Astrocyte (in vitro differentiated cells and primary cell): ENCODE data around the gene GRM4. TPM values are rescaled to one million over a fixed set of nuclear protein-coding genes. Genes with fewer than 3 reads are reported as not detected.

Source experiments
- DNase-seq: peaks from one replicate; pipeline ENCODE4 v3.0.0-alpha.2; 2010; ENCODE audit warnings: low read depth
- FAIRE-seq: peaks from 2 replicates; lab custom pipeline; 2011; peaks lifted over from hg19 to GRCh38; lab: Jason Lieb, UNC
- H2AFZ ChIP-seq: 2 replicates; pipeline ENCODE4 v1.6.0; 2012; ENCODE audit warnings: low read depth, low read length, inconsistent platforms
- H3K27ac ChIP-seq: 2 replicates; pipeline ENCODE4 v1.5.1; 2011; ENCODE audit warnings: low read depth, low read length, inconsistent platforms
- H3K27me3 ChIP-seq: 2 replicates; pipeline ENCODE4 v1.6.0; 2011; ENCODE audit warnings: low read length, inconsistent platforms; ENCODE audit not compliant: insufficient read depth
- H3K36me3 ChIP-seq: 2 replicates; pipeline ENCODE4 v1.5.1; 2011; ENCODE audit warnings: low read length, inconsistent platforms; ENCODE audit not compliant: insufficient read depth
- H3K4me1 ChIP-seq: 2 replicates; pipeline ENCODE4 v1.5.1; 2011; ENCODE audit warnings: low read length, inconsistent platforms; ENCODE audit not compliant: insufficient read depth
- H3K4me2 ChIP-seq: 2 replicates; pipeline ENCODE4 v1.6.0; 2012; ENCODE audit warnings: low read length, inconsistent platforms
- H3K4me3 ChIP-seq: 2 replicates; pipeline ENCODE4 v1.5.1; 2011; ENCODE audit warnings: low read depth, mild to moderate bottlenecking, low read length, inconsistent platforms; ENCODE audit not compliant: insufficient read depth
- H3K79me2 ChIP-seq: 2 replicates; pipeline ENCODE4 v1.6.0; 2012; ENCODE audit warnings: mild to moderate bottlenecking, low read length, inconsistent platforms; ENCODE audit not compliant: insufficient read depth
- H3K9ac ChIP-seq: 2 replicates; pipeline ENCODE4 v1.6.0; 2012; ENCODE audit warnings: mild to moderate bottlenecking, low read length, inconsistent platforms
- H3K9me3 ChIP-seq: 2 replicates; pipeline ENCODE4 v1.5.1; 2012; ENCODE audit warnings: low read depth, mild to moderate bottlenecking, low read length, inconsistent platforms; ENCODE audit not compliant: insufficient read depth
- H4K20me1 ChIP-seq: 2 replicates; pipeline ENCODE4 v1.6.0; 2012; ENCODE audit warnings: low read length, inconsistent platforms; ENCODE audit not compliant: insufficient read depth
- H3K27ac Mint-ChIP-seq: one replicate; pipeline ENCODE4 v1.8.0; 2021; ENCODE audit warnings: mild to moderate bottlenecking, mixed read lengths; ENCODE audit not compliant: unreplicated experiment
- H3K27me3 Mint-ChIP-seq: one replicate; pipeline ENCODE4 v1.8.0; 2021; ENCODE audit warnings: low read depth, mixed read lengths; ENCODE audit not compliant: unreplicated experiment
- H3K36me3 Mint-ChIP-seq: one replicate; pipeline ENCODE4 v1.8.0; 2021; ENCODE audit warnings: low read depth, mixed read lengths; ENCODE audit not compliant: unreplicated experiment
- H3K4me1 Mint-ChIP-seq: one replicate; pipeline ENCODE4 v1.8.0; 2021; ENCODE audit warnings: low read depth, mixed read lengths; ENCODE audit not compliant: unreplicated experiment
- H3K4me3 Mint-ChIP-seq: one replicate; pipeline ENCODE4 v1.8.0; 2021; ENCODE audit warnings: mild to moderate bottlenecking, moderate library complexity, mixed read lengths; ENCODE audit not compliant: unreplicated experiment
- H3K9me3 Mint-ChIP-seq: one replicate; pipeline ENCODE4 v1.8.0; 2021; ENCODE audit warnings: mild to moderate bottlenecking, mixed read lengths; ENCODE audit not compliant: unreplicated experiment
- EZH2 ChIP-seq: IDR thresholded peaks from 2 replicates; pipeline ENCODE4 v1.6.1; 2012; ENCODE audit warnings: mild to moderate bottlenecking, low read length, inconsistent platforms; ENCODE audit not compliant: insufficient read depth
- total RNA-seq: library from RNA; stranded (reverse); gene quantifications from 2 replicates; pipeline ENCODE4 v1.2.1, GENCODE V29; 2021
- TF ChIP-seq, protein P1 (sequence below): IDR thresholded peaks from 2 replicates; pipeline ENCODE4 v1.5.1; 2011; ENCODE audit warnings: low read depth, mild to moderate bottlenecking, inconsistent platforms, low read length, moderate library complexity; ENCODE audit not compliant: insufficient read depth

The GRM4 gene
- total RNA-seq, 1 donor from 2014 or later = 0.30 TPM

DNA sequence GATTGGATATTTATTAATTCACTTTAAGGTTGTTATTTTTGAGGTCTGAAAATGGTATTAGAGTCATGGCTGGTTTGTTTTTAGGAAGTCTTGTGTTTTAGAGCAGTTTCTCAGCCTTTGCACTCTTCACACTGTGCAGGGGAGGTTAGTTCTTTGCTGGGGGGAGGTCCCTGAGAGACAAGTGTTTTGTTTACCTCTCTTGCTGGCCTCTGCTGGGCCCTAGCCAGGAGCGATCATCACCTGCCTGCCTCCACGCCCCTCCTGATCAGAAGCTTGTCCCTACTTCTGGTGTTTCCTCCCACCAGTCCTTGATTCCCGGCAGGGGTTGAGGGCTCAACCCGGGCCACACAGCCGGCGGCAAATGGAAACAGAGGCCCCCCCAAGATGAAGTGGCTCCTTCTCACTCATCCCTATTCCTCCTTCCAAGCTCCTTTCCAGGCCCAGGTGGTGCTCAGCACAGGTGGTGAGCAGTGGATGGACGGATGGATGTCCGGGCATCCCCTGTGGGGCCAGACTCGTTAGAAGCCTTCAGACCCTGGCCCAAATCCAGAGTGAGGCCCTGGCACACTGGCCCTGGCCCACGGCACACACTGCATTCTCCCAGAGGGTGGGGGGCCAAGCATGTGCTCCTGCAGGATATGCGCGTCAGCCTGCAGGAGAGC, 51.3 kb downstream of the GRM4 start:
- no peak overlapping the region for H2AFZ ChIP-seq
- peaks cover 2% of the 10 kb centered on the region for H3K36me3 Mint-ChIP-seq
- no peak overlapping the region for H3K4me3 ChIP-seq
- no peak overlapping the region for H3K4me2 ChIP-seq
- no peaks in the 10 kb centered on the region for H3K79me2 ChIP-seq
- H3K9me3 Mint-ChIP-seq = no peaks in the 10 kb centered on the region
- no peak overlapping the region for H3K4me3 Mint-ChIP-seq
- peaks cover 60% of the 10 kb centered on the region for H3K27me3 Mint-ChIP-seq
- H3K4me1 ChIP-seq = no peaks in the 10 kb centered on the region
- no peak overlapping the region for H3K27ac Mint-ChIP-seq
- no peaks in the 10 kb centered on the region for H3K36me3 ChIP-seq
- H3K4me1 Mint-ChIP-seq = no peaks in the 10 kb centered on the region
- no peak overlapping the region for H3K27ac ChIP-seq
- DNase-seq (no peak), FAIRE-seq (no peak)
- TF ChIP-seq EZH2 = no peak
- TF ChIP-seq, protein P1, sequence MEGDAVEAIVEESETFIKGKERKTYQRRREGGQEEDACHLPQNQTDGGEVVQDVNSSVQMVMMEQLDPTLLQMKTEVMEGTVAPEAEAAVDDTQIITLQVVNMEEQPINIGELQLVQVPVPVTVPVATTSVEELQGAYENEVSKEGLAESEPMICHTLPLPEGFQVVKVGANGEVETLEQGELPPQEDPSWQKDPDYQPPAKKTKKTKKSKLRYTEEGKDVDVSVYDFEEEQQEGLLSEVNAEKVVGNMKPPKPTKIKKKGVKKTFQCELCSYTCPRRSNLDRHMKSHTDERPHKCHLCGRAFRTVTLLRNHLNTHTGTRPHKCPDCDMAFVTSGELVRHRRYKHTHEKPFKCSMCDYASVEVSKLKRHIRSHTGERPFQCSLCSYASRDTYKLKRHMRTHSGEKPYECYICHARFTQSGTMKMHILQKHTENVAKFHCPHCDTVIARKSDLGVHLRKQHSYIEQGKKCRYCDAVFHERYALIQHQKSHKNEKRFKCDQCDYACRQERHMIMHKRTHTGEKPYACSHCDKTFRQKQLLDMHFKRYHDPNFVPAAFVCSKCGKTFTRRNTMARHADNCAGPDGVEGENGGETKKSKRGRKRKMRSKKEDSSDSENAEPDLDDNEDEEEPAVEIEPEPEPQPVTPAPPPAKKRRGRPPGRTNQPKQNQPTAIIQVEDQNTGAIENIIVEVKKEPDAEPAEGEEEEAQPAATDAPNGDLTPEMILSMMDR = no peak
- no peaks in the 10 kb centered on the region for H3K9me3 ChIP-seq
- peaks cover 22% of the 10 kb centered on the region for H3K27me3 ChIP-seq
- H3K9ac ChIP-seq = no peak overlapping the region
- no peaks in the 10 kb centered on the region for H4K20me1 ChIP-seq

DNA sequence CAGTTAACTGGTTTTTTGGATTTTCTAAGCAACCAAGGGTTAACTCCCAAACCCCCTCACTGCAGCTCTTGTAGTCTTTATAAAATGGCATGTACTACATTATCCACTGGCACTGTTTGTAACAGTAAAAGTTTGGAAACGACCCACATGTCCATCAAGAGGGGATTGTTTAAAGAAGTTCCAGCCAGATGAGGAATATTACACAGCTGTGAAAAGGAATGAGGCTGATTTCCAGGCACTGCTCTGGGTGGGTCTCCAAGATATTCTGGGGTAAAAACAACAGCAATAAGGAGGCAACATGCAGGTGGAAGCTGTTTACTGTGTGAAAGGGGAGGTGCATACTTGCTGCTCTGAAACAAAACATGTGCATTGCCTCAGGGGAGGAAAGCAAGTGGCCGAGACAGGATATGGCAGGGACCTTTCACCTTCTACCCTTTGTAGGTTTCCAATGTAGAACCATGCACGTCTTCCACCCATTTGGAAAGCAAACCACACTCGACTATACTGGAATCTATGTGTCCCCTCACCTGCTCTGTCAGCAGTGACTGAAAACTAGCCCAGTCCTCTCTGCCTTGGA, 51.9 kb downstream of the GRM4 start:
- no peaks in the 10 kb centered on the region for H3K4me1 ChIP-seq
- Mint-ChIP-seq H3K4me3 (no peak overlapping the region), H3K27me3 (peaks cover 62% of the 10 kb centered on the region), H3K9me3 (no peaks in the 10 kb centered on the region), H3K27ac (no peak overlapping the region), H3K36me3 (peaks cover 2% of the 10 kb centered on the region), H3K4me1 (no peaks in the 10 kb centered on the region)
- H2AFZ ChIP-seq = no peak overlapping the region
- no peaks in the 10 kb centered on the region for H4K20me1 ChIP-seq
- no peak overlapping the region for H3K4me2 ChIP-seq
- H3K79me2 ChIP-seq = no peaks in the 10 kb centered on the region
- peaks cover 22% of the 10 kb centered on the region for H3K27me3 ChIP-seq
- H3K4me3 ChIP-seq = no peak overlapping the region
- TF ChIP-seq, protein P1 = no peak
- no peak for TF ChIP-seq EZH2
- H3K9me3 ChIP-seq = no peaks in the 10 kb centered on the region
- DNase-seq (no peak), FAIRE-seq (no peak)
- no peaks in the 10 kb centered on the region for H3K36me3 ChIP-seq
- no peak overlapping the region for H3K9ac ChIP-seq
- no peak overlapping the region for H3K27ac ChIP-seq

DNA sequence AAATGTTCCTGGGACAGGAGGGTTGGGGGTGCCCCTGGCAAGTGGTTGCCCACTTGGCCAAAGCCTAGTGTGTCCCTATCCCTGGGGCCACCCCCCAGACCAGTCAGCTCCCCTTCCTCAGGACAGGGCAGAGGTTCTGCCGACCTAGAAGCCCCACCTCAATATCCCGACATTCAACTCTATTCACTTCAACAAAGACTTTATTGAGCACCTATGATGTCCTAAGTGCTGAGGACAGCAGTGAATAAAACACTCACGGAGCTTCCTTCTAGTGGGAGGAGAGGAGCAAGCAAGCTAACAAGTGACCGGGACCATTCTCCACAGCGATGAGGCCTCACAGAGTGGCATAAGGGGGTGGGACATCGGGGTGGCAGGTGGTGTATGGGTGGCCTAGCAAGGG, 52.7 kb downstream of the GRM4 start:
- H3K9me3 ChIP-seq = no peaks in the 10 kb centered on the region
- DNase-seq (no peak), FAIRE-seq (no peak)
- H3K27ac Mint-ChIP-seq = peak overlapping the region; percentile 47
- H3K36me3 Mint-ChIP-seq = peaks cover 2% of the 10 kb centered on the region
- no peak overlapping the region for H2AFZ ChIP-seq
- no peaks in the 10 kb centered on the region for H3K9me3 Mint-ChIP-seq
- no peaks in the 10 kb centered on the region for H3K36me3 ChIP-seq
- H3K9ac ChIP-seq = no peak overlapping the region
- no peak overlapping the region for H3K27ac ChIP-seq
- no peak overlapping the region for H3K4me3 ChIP-seq
- no peak overlapping the region for H3K4me3 Mint-ChIP-seq
- H3K27me3 ChIP-seq = peaks cover 22% of the 10 kb centered on the region
- no peak for TF ChIP-seq EZH2
- TF ChIP-seq, protein P1 = no peak
- H3K4me1 Mint-ChIP-seq = no peaks in the 10 kb centered on the region
- H3K79me2 ChIP-seq = no peaks in the 10 kb centered on the region
- H3K4me1 ChIP-seq = no peaks in the 10 kb centered on the region
- H4K20me1 ChIP-seq = no peaks in the 10 kb centered on the region
- peaks cover 63% of the 10 kb centered on the region for H3K27me3 Mint-ChIP-seq
- H3K4me2 ChIP-seq = no peak overlapping the region
